ENCODE measurements around the gene SOS2.
"Not testable (repeated sequence)": the region's sequence is repeated elsewhere in the genome, so short reads cannot be mapped to it uniquely, and the experiment has no call there.

SOS2 gene

DNA sequence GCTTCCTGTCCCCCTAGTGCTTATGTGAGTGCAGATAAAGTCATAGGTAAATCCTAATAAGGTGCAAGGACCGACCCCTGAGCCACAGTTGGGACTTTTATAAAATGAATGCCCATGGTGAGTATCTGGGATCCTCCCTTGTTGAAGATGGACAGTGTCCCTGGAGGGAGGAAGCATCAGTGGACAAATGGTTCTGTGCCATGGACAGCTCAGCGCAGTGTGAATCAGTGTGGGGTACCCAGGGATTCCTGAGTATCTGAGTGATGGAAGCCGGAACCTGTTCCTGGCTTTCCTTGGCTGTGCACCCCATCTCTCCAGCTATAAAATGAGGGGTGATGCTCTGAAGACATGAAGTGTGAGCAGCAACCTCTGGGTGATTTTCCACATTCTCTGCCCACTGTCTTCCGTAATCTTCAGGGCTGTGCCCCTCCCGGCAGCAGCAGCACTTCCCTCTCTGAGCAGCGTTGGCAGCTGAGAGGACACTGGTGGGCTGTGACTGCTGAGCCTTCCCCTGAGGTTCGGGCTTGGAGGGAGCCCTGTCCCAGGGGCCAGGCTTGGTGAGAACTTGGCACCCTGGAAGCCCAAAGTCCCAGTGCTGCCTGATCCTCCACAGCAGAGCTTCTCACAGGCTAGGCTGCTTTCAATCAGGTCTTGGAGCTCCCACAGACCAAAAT, 140.0 kb downstream of the SOS2 start:
- H3K4me1 Mint-ChIP-seq: peaks cover 95% of the 10 kb centered on the region
- no peak overlapping the region for H3K4me3 Mint-ChIP-seq
- DNase-seq (no peak), ATAC-seq (no peak)
- H3K27me3 Mint-ChIP-seq: no peaks in the 10 kb centered on the region
- H3K36me3 Mint-ChIP-seq (ENCODE audit: low read depth): peaks cover 10% of the 10 kb centered on the region
- peak overlapping the region; percentile 73 for H3K27ac Mint-ChIP-seq
- H3K9me3 Mint-ChIP-seq: peaks cover 9% of the 10 kb centered on the region

DNA sequence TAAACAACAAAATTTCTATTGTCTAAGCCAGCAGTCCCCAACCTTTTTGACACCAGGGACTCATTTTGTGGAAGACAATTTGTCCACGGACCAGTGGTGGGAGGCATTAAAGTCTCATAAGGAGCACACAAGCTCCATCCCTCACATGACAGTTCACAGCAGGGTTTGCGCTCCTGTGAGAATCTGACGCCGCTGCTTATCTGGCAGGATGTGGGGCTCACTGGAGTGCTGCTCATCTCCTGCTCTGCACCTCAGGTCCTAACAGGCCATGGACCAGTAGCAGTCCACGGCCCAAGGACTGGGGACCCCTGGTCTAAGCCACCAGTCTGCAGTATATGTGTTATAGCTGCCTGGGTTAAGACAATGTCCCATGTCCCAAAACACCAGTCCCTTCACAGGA, 142.2 kb downstream of the SOS2 start:
- H3K27ac Mint-ChIP-seq: peak overlapping the region; percentile 98
- no peak for ATAC-seq
- H3K36me3 Mint-ChIP-seq (ENCODE audit: low read depth): peaks cover 12% of the 10 kb centered on the region
- DNase-seq: peak; percentile 39
- no peaks in the 10 kb centered on the region for H3K27me3 Mint-ChIP-seq
- H3K9me3 Mint-ChIP-seq: peaks cover 4% of the 10 kb centered on the region
- no peak overlapping the region for H3K4me3 Mint-ChIP-seq
- peaks cover 96% of the 10 kb centered on the region for H3K4me1 Mint-ChIP-seq

DNA sequence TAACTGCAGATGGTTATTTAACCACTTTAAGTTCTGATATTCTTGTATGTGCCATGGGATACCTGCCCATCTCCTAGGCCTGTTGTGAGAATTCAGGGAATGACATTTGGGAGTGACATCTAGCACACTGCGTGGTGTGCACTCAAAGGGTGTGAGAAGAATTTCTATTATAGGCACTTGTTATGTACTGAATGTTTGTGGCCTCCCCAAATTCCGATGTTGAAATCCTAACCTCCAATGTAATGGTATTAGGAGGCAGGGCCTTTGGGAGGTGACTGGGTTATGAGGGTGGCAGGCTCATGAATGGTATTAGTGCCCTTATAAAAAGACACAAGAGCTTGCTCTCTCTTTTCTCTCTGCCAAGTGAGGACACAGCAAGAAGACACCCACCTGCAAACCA, 142.6 kb downstream of the SOS2 start:
- Mint-ChIP-seq H3K9me3 (peaks cover 4% of the 10 kb centered on the region), H3K4me3 (no peak overlapping the region), H3K36me3 (ENCODE audit: low read depth) (peaks cover 12% of the 10 kb centered on the region), H3K4me1 (peaks cover 97% of the 10 kb centered on the region), H3K27ac (peak overlapping the region; percentile 98), H3K27me3 (no peaks in the 10 kb centered on the region)
- ATAC-seq: no peak
- DNase-seq: no peak

DNA sequence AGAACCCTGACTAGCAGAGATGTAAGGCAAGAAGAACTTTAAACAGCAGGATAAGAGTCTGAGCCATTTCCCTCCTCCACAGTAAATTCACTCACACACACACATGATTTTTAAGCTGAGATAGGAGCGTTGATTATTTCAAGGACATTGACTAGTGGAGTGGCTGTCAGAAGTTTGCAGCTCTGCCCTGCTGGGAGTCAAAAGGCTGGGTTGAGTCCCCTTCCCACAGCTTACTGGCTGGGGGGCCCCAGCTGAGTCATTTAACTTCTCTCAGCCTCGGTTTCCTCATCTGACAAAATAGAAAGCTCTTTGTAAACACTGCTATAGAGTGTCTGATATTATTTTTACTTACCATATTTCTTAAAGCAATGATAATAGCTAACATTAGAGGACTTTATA, 143.3 kb downstream of the SOS2 start:
- no peak for DNase-seq
- peak overlapping the region; percentile 62 for H3K4me3 Mint-ChIP-seq
- ATAC-seq: no peak
- H3K36me3 Mint-ChIP-seq (ENCODE audit: low read depth): peaks cover 12% of the 10 kb centered on the region
- H3K4me1 Mint-ChIP-seq: peaks cover 98% of the 10 kb centered on the region
- no peaks in the 10 kb centered on the region for H3K27me3 Mint-ChIP-seq
- peaks cover 4% of the 10 kb centered on the region for H3K9me3 Mint-ChIP-seq
- peak overlapping the region; percentile 98 for H3K27ac Mint-ChIP-seq

DNA sequence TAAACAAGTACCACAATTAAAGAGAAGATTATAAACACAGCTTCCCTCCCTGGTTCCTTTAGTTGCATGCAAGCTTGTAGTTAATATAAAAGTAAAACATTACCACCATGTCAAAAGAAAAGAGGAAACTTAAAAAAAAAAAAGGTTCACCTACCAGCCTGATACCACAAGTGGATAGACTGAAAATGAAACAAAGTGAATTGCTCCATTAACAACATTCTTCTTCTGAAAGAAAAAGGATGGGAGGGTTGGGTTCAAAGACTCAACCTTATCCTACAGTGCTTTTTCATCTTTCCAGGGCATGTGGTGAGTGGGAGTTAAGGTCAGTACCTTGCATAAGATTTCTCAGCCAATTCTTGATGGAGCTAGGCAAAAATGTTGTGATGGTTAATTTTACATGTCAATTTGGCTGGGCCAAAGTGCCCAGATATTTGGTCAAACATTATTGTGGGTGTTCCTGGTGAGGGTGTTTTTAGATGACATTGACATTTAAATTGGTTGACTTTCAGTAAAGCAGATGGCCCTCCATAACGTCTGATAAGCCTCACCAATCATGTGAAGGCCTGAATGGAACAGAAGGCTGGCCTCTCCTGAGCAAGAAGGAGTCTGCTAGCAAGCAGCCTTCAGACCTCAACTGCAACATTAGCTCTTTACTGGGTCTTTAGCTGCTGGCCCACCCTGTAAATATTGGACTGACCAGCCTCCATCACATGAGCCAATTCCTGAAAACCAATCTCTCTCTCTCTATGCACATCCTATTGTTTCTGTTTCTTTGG, 143.8 kb downstream of the SOS2 start:
- peak overlapping the region; percentile 98 for H3K27ac Mint-ChIP-seq
- ATAC-seq: no peak
- H3K9me3 Mint-ChIP-seq: peaks cover 4% of the 10 kb centered on the region
- H3K36me3 Mint-ChIP-seq (ENCODE audit: low read depth): peaks cover 12% of the 10 kb centered on the region
- H3K4me3 Mint-ChIP-seq: peak overlapping the region; percentile 62
- no peaks in the 10 kb centered on the region for H3K27me3 Mint-ChIP-seq
- DNase-seq: no peak
- H3K4me1 Mint-ChIP-seq: peaks cover 98% of the 10 kb centered on the region

DNA sequence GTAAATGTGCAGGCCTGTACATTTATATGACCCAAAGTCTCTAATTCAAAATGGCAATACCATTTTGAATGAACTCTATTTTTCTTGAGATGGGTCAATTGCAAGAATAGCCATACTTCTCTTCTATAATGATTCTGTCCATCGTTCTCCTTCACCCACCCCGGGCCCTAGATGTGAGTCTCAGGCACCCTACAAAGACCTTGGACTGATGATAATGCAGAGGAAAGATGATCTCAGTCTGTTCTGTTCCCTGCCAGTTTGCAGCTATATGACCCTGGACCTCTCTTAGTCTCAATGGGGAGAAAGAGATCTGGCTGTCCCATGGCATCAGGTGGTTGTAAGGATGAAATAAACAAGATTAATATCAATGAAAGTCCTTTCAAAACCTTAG, 145.1 kb downstream of the SOS2 start:
- DNase-seq (no peak), ATAC-seq (no peak)
- Mint-ChIP-seq H3K27me3 (no peaks in the 10 kb centered on the region), H3K4me1 (peaks cover 98% of the 10 kb centered on the region), H3K36me3 (ENCODE audit: low read depth) (peaks cover 15% of the 10 kb centered on the region), H3K9me3 (peaks cover 4% of the 10 kb centered on the region), H3K27ac (peak overlapping the region; percentile 98), H3K4me3 (peak overlapping the region; percentile 35)

DNA sequence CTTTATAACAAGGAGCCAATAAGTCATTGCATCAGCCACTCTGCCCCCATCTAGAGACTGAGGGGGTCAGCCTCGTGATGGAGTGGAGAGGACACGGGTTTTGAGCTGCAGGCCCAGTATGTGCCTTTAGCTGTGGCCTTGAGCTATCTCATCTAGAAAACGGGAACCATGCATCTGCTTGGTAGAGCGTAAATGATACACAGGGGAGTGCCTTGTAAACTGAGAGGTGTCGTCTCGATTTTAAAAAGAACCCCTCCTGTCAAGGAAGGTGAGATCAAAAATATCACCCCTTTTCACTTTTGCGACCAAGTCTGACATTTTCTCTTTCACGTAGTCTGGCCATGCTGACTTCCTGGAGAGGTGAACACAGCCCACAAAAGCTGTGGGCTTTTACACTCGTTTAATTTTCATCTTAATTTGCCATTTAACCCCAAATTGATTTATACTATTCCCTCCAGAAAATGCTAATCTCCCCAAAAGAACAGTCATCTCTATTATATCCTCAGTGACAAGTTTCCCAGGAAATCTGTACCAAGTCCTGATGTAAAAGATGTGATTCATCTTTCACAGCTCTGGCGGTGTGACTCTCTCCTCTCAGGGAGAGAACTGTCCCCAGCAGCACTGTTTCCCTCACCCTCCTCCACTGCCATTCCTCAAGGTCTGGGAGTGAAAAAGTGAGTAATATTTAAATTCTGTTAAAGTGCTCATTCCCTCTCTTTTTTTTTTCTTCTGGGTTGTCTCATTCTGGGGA, 145.6 kb downstream of the SOS2 start:
- peaks cover 98% of the 10 kb centered on the region for H3K4me1 Mint-ChIP-seq
- peaks cover 12% of the 10 kb centered on the region for H3K36me3 Mint-ChIP-seq (ENCODE audit: low read depth)
- no peaks in the 10 kb centered on the region for H3K27me3 Mint-ChIP-seq
- H3K4me3 Mint-ChIP-seq: peak overlapping the region; percentile 35
- DNase-seq (peak; percentile 62), ATAC-seq (peak; percentile 45)
- peak overlapping the region; percentile 98 for H3K27ac Mint-ChIP-seq
- H3K9me3 Mint-ChIP-seq: peaks cover 3% of the 10 kb centered on the region

DNA sequence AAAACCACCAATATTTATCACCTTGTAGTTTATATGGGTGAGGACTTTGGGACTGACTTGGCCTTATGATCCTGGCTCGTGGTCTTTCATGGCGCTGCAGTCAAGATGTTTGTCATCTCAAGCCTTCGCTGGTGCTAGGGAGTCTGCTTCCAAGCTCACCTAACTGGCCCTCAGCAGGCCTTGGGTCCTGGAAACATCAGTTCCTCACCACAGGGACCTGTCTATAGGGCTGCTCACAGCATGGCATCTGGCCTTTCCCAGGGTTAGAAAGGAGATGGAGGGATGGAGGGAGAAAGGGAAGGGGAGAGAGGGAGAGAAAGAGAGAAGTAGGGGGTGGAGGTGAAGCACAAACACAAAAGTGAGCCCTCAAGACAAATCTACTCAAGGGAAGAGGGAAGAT, 146.7 kb downstream of the SOS2 start:
- peaks cover 10% of the 10 kb centered on the region for H3K36me3 Mint-ChIP-seq (ENCODE audit: low read depth)
- peak overlapping the region; percentile 98 for H3K27ac Mint-ChIP-seq
- no peak overlapping the region for H3K4me3 Mint-ChIP-seq
- no peaks in the 10 kb centered on the region for H3K9me3 Mint-ChIP-seq
- DNase-seq (no peak), ATAC-seq (no peak)
- no peaks in the 10 kb centered on the region for H3K27me3 Mint-ChIP-seq
- peaks cover 89% of the 10 kb centered on the region for H3K4me1 Mint-ChIP-seq

DNA sequence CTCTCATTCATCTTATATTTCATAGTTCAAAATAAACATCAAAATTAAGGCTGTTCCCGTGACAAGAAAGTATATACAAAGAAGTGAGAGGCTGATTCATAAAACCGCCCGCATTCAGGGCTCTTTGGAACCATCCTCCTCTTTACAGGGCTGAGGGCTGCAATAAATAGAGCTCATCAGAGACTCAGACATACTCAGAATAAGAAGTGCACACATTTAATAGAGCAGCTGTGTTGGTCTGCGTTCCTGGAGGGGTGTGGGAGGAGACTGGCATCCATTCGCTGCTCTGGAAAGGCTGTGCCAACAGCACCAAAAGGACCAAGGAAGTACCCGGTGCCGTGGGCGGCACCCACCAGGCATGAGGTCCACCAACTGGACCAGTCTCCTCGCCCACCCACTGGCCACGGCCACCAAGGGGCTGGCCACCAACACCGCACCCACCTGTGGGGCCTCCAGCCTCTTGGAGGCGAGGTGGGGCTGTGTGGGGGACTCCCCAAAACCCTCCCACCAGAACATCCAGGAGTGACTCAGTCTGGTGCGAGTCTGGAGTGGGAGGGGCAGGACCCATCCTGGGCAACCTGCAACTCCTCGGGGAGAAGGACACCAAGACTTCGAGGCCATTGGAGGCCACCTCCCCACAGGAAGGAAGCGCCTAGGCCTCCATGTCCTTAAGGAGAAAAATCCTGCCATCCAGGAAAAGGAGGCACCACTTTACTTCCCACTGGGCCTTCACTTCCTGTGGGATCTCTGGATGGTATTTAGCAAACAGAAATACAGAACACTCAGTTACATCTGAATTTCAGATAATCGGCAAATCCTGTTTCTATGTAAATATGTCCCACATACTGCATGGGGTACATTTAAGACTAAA, 147.7 kb downstream of the SOS2 start:
- Mint-ChIP-seq H3K4me1 (peaks cover 86% of the 10 kb centered on the region), H3K36me3 (ENCODE audit: low read depth) (peaks cover 15% of the 10 kb centered on the region), H3K9me3 (no peaks in the 10 kb centered on the region), H3K27me3 (no peaks in the 10 kb centered on the region), H3K4me3 (peak overlapping the region; percentile 82), H3K27ac (peak overlapping the region; percentile 98)
- DNase-seq (peak; percentile 77), ATAC-seq (peak; percentile 71)

DNA sequence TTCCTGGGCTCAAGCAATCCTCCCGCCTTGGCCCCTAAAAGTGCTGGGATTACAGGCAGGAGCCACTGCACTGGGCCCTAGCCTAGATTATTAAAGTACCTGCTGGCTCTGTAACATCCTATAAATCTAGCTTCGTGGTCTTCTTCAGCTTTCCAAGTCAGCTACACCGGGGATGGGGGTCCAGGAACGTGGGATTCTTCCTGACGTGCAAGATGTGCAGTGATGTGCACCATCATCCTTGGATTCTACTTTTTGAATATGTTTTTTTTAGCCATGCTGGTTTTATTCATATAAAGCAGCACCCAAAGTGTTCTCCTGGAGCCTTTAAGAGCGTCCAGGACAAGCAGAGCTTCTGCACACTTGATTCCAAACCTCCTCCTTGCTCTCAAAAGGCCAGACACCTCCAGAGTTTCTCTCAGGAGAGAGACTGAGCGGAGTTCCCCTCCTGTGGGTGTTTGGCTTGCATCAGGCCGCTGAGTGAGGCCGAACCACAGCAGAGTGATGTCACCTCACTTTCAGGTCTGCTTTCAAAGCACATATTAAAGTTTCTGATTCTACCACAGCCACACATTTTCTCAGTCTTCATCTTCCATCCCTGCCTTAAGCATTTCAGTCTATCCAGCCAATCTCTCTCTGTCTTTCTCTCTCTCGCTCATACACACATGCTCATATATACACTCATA, 148.5 kb downstream of the SOS2 start:
- H3K4me1 Mint-ChIP-seq: peaks cover 82% of the 10 kb centered on the region
- no peaks in the 10 kb centered on the region for H3K27me3 Mint-ChIP-seq
- peak; percentile 70 for ATAC-seq
- H3K27ac Mint-ChIP-seq: peak overlapping the region; percentile 98
- H3K36me3 Mint-ChIP-seq (ENCODE audit: low read depth): peaks cover 15% of the 10 kb centered on the region
- peak; percentile 84 for DNase-seq
- peak overlapping the region; percentile 82 for H3K4me3 Mint-ChIP-seq
- H3K9me3 Mint-ChIP-seq: no peaks in the 10 kb centered on the region

DNA sequence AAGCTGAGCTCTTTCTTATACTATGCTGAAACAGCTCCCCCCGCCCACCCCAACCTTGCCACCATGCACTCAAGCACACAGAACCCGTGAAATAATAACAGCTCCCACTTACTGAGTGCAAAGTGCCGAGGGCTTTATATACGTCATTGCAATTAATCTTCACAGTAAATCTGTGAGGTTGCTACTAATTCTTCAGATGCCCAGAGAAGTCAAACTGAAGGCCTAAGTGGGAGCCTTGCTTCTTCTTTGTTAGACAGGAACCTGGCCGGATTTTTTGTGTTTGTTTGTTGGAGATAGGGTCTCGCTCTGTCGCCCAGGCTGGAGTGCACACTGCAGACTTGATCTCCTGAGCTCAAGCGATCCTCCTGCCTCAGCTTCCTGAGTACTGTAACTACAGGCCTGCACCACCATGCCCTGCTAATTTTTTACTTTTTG, 149.1 kb downstream of the SOS2 start:
- DNase-seq (peak; percentile 62), ATAC-seq (peak; percentile 16)
- Mint-ChIP-seq H3K4me1 (peaks cover 78% of the 10 kb centered on the region), H3K9me3 (no peaks in the 10 kb centered on the region), H3K36me3 (ENCODE audit: low read depth) (peaks cover 14% of the 10 kb centered on the region), H3K4me3 (peak overlapping the region; percentile 82), H3K27ac (peak overlapping the region; percentile 98), H3K27me3 (no peaks in the 10 kb centered on the region)

DNA sequence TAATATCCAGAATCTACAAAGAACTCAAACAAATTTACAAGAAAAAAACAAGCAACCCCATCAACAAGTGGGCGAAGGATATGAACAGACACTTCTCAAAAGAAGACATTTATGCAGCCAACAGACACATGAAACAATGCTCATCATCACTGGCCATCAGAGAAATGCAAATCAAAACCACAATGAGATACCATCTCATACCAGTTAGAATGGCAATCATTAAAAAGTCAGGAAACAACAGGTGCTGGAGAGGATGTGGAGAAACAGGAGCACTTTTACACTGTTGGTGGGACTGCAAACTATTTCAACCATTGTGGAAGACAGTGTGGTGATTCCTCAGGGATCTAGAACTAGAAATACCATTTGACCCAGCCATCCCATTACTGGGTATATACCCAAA, 152.3 kb downstream of the SOS2 start:
- ATAC-seq, H3K27ac Mint-ChIP-seq, DNase-seq, H3K9me3 Mint-ChIP-seq, H3K27me3 Mint-ChIP-seq, H3K4me3 Mint-ChIP-seq: not testable (repeated sequence)
- Mint-ChIP-seq H3K4me1 (peaks cover 66% of the 10 kb centered on the region), H3K36me3 (ENCODE audit: low read depth) (peaks cover 16% of the 10 kb centered on the region)

DNA sequence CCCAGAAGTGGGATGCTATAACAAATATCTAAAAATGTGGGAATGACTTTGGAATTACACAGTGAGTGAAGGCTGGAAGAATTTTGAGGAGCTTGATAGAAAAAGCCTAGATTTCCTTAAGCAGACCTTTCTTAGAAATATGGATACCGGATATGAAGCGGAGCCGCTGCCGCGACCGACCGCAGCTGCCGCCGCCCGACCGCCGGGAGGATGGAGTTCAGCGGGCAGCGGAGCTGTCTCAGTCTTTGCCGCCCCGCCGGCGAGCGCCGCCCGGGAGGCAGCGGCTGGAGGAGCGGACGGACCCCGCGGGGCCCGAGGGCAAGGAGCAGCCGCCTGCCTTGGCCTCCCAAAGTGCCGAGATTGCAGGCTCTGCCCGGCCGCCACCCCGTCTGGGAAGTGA, 157.7 kb downstream of the SOS2 start:
- H3K27ac Mint-ChIP-seq, ATAC-seq, H3K9me3 Mint-ChIP-seq, H3K4me3 Mint-ChIP-seq, H3K27me3 Mint-ChIP-seq, DNase-seq: not testable (repeated sequence)
- Mint-ChIP-seq H3K36me3 (ENCODE audit: low read depth) (peaks cover 15% of the 10 kb centered on the region), H3K4me1 (peaks cover 62% of the 10 kb centered on the region)

Data from activated naive CD8-positive, alpha-beta T cell treated with anti-CD3 and anti-CD28 coated beads, Interleukin-2, amount 50 U/mL, for 24 hours (primary cell).